ENCODE data around the gene IWS1.

DNA sequence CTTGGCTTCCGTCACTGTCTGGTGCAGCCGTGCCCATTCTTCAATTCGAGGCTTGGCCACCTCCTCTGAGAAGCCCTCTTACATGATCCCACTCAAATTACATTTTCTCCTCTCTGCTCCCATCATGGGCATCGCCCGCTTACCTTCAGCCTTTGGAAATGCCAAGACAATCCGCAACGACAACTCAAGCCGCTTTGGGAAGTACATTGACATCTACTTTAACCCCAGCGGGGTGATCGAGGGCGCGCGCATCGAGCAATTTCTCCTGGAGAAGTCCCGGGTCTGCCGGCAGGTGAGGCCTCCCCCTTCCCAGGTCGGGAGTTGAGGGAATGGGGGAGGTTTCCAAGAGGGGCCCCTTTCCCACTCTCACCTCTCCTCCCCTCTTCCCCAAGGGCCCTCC is 47.5 kb upstream of the IWS1 start:
- TF ChIP-seq, protein P1, sequence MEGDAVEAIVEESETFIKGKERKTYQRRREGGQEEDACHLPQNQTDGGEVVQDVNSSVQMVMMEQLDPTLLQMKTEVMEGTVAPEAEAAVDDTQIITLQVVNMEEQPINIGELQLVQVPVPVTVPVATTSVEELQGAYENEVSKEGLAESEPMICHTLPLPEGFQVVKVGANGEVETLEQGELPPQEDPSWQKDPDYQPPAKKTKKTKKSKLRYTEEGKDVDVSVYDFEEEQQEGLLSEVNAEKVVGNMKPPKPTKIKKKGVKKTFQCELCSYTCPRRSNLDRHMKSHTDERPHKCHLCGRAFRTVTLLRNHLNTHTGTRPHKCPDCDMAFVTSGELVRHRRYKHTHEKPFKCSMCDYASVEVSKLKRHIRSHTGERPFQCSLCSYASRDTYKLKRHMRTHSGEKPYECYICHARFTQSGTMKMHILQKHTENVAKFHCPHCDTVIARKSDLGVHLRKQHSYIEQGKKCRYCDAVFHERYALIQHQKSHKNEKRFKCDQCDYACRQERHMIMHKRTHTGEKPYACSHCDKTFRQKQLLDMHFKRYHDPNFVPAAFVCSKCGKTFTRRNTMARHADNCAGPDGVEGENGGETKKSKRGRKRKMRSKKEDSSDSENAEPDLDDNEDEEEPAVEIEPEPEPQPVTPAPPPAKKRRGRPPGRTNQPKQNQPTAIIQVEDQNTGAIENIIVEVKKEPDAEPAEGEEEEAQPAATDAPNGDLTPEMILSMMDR (IDR thresholded peaks at IDR 0.05 in 2 of 3, conservative IDR thresholded peaks at IDR 0.05 in 1 of 3; ENCODE audit: borderline replicate concordance in 1 of 3, insufficient read depth in 1 of 3, low read depth in 2 of 3, low read length in 2 of 3), result no peak
- TF ChIP-seq POLR2A (IDR thresholded peaks at IDR 0.05; ENCODE audit: borderline replicate concordance, extremely low read depth, insufficient read depth, insufficient read length) (no peak), CBX3 (IDR thresholded peaks at IDR 0.05; ENCODE audit: low read depth) (no peak), ZNF274 (IDR thresholded peaks at IDR 0.05; ENCODE audit: low read depth, low read length) (no peak), EZH2phosphoT487 (IDR thresholded peaks at IDR 0.05; ENCODE audit: borderline replicate concordance) (no peak), RAD21 (IDR thresholded peaks at IDR 0.05; ENCODE audit: low read depth) (no peak), SIN3A (IDR thresholded peaks at IDR 0.05; ENCODE audit: low read depth) (no peak), ZFX (IDR thresholded peaks at IDR 0.05) (no peak)
- TF ChIP-seq, protein P2, sequence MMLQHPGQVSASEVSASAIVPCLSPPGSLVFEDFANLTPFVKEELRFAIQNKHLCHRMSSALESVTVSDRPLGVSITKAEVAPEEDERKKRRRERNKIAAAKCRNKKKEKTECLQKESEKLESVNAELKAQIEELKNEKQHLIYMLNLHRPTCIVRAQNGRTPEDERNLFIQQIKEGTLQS (IDR thresholded peaks at IDR 0.05), result no peak
- TF ChIP-seq, protein P3, sequence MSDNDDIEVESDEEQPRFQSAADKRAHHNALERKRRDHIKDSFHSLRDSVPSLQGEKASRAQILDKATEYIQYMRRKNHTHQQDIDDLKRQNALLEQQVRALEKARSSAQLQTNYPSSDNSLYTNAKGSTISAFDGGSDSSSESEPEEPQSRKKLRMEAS (IDR thresholded peaks at IDR 0.05), result no peak

Data from HCT116 (cell line).